Neural cell (in vitro differentiated cells): ENCODE measurements around the gene CAMK2B. TPM values are rescaled to one million over a fixed set of nuclear protein-coding genes. Genes with fewer than 3 reads are reported as not detected.

ENCODE experiments used
- H2AFZ ChIP-seq: fragments of 200-600, 300-800 bp; sonication (generic), shearing (Covaris generic); 2 replicates; pipeline ENCODE4 v1.6.0; 2014; ENCODE audit warnings: low read depth, mild to moderate bottlenecking, antibody characterized with exemption, low read length, moderate library complexity
- H3F3A ChIP-seq: fragments of 200-600 bp; shearing (Covaris generic); 2 replicates; pipeline ENCODE4 v1.6.1; 2016; ENCODE audit warnings: mild to moderate bottlenecking, moderate library complexity, mixed read lengths, antibody characterized with exemption, low read length; ENCODE audit not compliant: insufficient read depth, poor library complexity, severe bottlenecking
- H3K27ac ChIP-seq: fragments of 200-600, 300-800 bp; sonication (generic), shearing (Covaris generic); 2 replicates; pipeline ENCODE4 v1.5.1; 2014; ENCODE audit warnings: mild to moderate bottlenecking, low read length, moderate library complexity
- H3K27me3 ChIP-seq: fragments of 300-800, 200-600 bp; sonication (generic), shearing (Covaris generic); 2 replicates; pipeline ENCODE4 v1.6.0; 2014; ENCODE audit warnings: mild to moderate bottlenecking, low read depth, low read length, moderate library complexity; ENCODE audit not compliant: insufficient read depth
- H3K36me3 ChIP-seq: fragments of 300-800, 200-600 bp; sonication (generic), shearing (Covaris generic); 2 replicates; pipeline ENCODE4 v1.5.1; 2014; ENCODE audit warnings: mild to moderate bottlenecking, antibody characterized with exemption, low read length, moderate library complexity; ENCODE audit not compliant: insufficient read depth
- H3K4me2 ChIP-seq: fragments of 300-800, 200-600 bp; sonication (generic), shearing (Covaris generic); 2 replicates; pipeline ENCODE4 v1.6.0; 2014; ENCODE audit warnings: mild to moderate bottlenecking, low read length
- H3K4me3 ChIP-seq: fragments of 300-800, 200-600 bp; sonication (generic), shearing (Covaris generic); 2 replicates; pipeline ENCODE4 v1.5.1; 2014; ENCODE audit warnings: mild to moderate bottlenecking, low read length, moderate library complexity
- H3K79me2 ChIP-seq: fragments of 200-600 bp; shearing (Covaris generic); replicated peaks from 2 replicates; pipeline ENCODE4 v1.6.0; 2014; ENCODE audit warnings: mild to moderate bottlenecking, low read length, moderate library complexity; ENCODE audit not compliant: insufficient read depth
- H3K9ac ChIP-seq: fragments of 300-800, 200-600 bp; sonication (generic), shearing (Covaris generic); 2 replicates; pipeline ENCODE4 v1.6.1; 2016; ENCODE audit warnings: mild to moderate bottlenecking, low read length, mixed read lengths
- H3K9me2 ChIP-seq: fragments of 200-600 bp; shearing (Covaris generic); 2 replicates; pipeline ENCODE4 v1.6.1; 2016; ENCODE audit warnings: mild to moderate bottlenecking, low read length, mixed read lengths; ENCODE audit not compliant: insufficient read depth
- H3K9me3 ChIP-seq: fragments of 200-600, 300-800 bp; sonication (generic), shearing (Covaris generic); 2 replicates; pipeline ENCODE4 v1.6.1; 2016; ENCODE audit warnings: mild to moderate bottlenecking, mixed run types, low read length, moderate library complexity, mixed read lengths
- H4K20me1 ChIP-seq: fragments of 200-600 bp; shearing (Covaris generic); 2 replicates; pipeline ENCODE4 v1.6.1; 2016; ENCODE audit warnings: mild to moderate bottlenecking, mixed run types; ENCODE audit not compliant: insufficient read depth
- CTCF ChIP-seq: fragments of 450-650 bp; IDR thresholded peaks from 2 replicates; pipeline ENCODE4 v1.5.1; 2014; ENCODE audit warnings: antibody characterized with exemption, mild to moderate bottlenecking, moderate library complexity; ENCODE audit not compliant: poor library complexity, severe bottlenecking
- MXI1 ChIP-seq: fragments of 450-650 bp; conservative IDR thresholded peaks from 2 replicates; pipeline ENCODE4 v1.6.1; 2014; ENCODE audit warnings: antibody characterized with exemption, mild to moderate bottlenecking; ENCODE audit not compliant: poor library complexity, severe bottlenecking
- POLR2AphosphoS5 ChIP-seq: IDR thresholded peaks from 2 replicates; pipeline ENCODE4 v1.6.1; 2012
- REST ChIP-seq: IDR thresholded peaks from 2 replicates; pipeline ENCODE4 v1.6.1; 2012; ENCODE audit warnings: borderline replicate concordance
- SMC3 ChIP-seq: fragments of 450-650 bp; conservative IDR thresholded peaks from 2 replicates; pipeline ENCODE4 v1.6.1; 2014; ENCODE audit warnings: antibody characterized with exemption, mild to moderate bottlenecking, moderate library complexity; ENCODE audit not compliant: poor library complexity
- TAF1 ChIP-seq: IDR thresholded peaks from 2 replicates; pipeline ENCODE4 v1.6.1; 2012; ENCODE audit warnings: low read depth
- polyA plus RNA-seq: library from polyadenylated mRNA; depleted of rRNA; stranded (reverse); fragments of >200 nt; gene quantifications from 2 replicates; pipeline ENCODE4 v1.2.3, GENCODE V29; 2014

CAMK2B gene
- polyA plus RNA-seq, 1 donor from 2014 or later = 67.3 TPM

DNA sequence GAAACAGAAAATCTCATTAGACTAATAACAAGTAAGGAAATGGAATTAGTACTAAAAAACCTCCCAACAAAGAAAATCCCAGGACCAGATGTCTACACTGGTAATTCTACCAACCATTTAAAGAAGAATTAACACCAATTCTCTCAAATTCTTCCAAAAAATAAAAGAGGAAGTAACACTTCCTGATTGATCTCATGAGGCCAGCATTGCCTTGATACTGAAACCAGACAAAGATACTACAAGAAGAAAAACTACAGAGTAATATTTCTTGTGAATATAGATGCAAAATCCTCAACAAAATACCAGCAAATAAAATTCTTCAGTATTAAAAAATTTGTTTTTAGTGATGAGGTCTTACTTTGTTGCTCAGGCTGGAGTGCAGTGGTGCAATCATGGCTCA is 157.5 kb downstream of the CAMK2B start:
- Histone ChIP-seq H3K4me3 (no peak overlapping the region), H4K20me1 (no peaks in the 10 kb centered on the region), H3K27ac (no peak overlapping the region), H3K4me2 (no peak overlapping the region), H3K9me3 (no peaks in the 10 kb centered on the region), H3K9me2 (no peaks in the 10 kb centered on the region), H3F3A (no peaks in the 10 kb centered on the region), H3K36me3 (no peaks in the 10 kb centered on the region), H2AFZ (no peak overlapping the region), H3K79me2 (no peaks in the 10 kb centered on the region), H3K9ac (no peak overlapping the region), H3K27me3 (no peaks in the 10 kb centered on the region)
- TF ChIP-seq CTCF = no peak
- TF ChIP-seq SMC3 = no peak
- TF ChIP-seq REST = no peak
- TF ChIP-seq POLR2AphosphoS5 = no peak
- no peak for TF ChIP-seq MXI1
- TF ChIP-seq TAF1 = no peak

Other genes starting within 250 kb of the CAMK2B start
- 24.6 and 27.7 TPM in 2 replicates for gene POLM, start 243.1 kb downstream of the CAMK2B start, polyA plus RNA-seq
- 0.30 TPM in 1 of 2 replicates, not detected in the other for gene AEBP1, start 221.2 kb downstream of the CAMK2B start, polyA plus RNA-seq
- 79.5 and 84.6 TPM in 2 replicates for gene POLD2, start 202.0 kb downstream of the CAMK2B start, polyA plus RNA-seq
- 0.76 TPM in 1 of 2 replicates, not detected in the other for gene MYL7, start 184.3 kb downstream of the CAMK2B start, polyA plus RNA-seq
- 7.4 and 9.0 TPM in 2 replicates for gene GCK, start 136.2 kb downstream of the CAMK2B start, polyA plus RNA-seq
- gene YKT6, start 124.6 kb downstream of the CAMK2B start, polyA plus RNA-seq = 93.4 and 114 TPM in 2 replicates
- 61.2 and 69.9 TPM in 2 replicates for gene NUDCD3, start 165.1 kb upstream of the CAMK2B start, polyA plus RNA-seq
- 0.20 TPM in 1 of 2 replicates, not detected in the other for gene NPC1L1, start 215.7 kb upstream of the CAMK2B start, polyA plus RNA-seq
- 80.6 and 86.6 TPM in 2 replicates for gene DDX56, start 248.3 kb upstream of the CAMK2B start, polyA plus RNA-seq